Keratinocyte (primary cell): ENCODE data around the gene SDS. TPM values are rescaled to one million over a fixed set of nuclear protein-coding genes. Genes with fewer than 3 reads are reported as not detected.

ENCODE experiments used
- DNase-seq: peaks from one replicate; pipeline ENCODE4 v3.0.0-alpha.2; 2011; ENCODE audit warnings: low read depth, missing footprints, low spot score
- FAIRE-seq: peaks from 2 replicates; lab custom pipeline; 2011; peaks lifted over from hg19 to GRCh38; lab: Jason Lieb, UNC
- H2AFZ ChIP-seq: 2 replicates; pipeline ENCODE4 v1.6.0; 2012; ENCODE audit warnings: low read length, control low read depth, inconsistent platforms; ENCODE audit not compliant: control insufficient read depth
- H3K27ac ChIP-seq: 2 replicates; pipeline ENCODE4 v1.5.1; 2011; ENCODE audit warnings: low read length; ENCODE audit not compliant: control insufficient read depth, insufficient read depth
- H3K27me3 ChIP-seq: 3 replicates; pipeline ENCODE4 v1.6.0; 2011; ENCODE audit warnings: low read length; ENCODE audit not compliant: control insufficient read depth, insufficient read depth; ENCODE audit errors: extremely low read depth
- H3K36me3 ChIP-seq, 2 experiments: 2 replicates in 1 of 2; 3 replicates in 1 of 2; pipeline ENCODE4 v1.5.1; 2011; ENCODE audit warnings: low read length in 2 of 2, mild to moderate bottlenecking in 1 of 2; ENCODE audit not compliant: control insufficient read depth in 2 of 2, insufficient read depth in 2 of 2; ENCODE audit errors: extremely low read depth in 1 of 2
- H3K4me1 ChIP-seq: 3 replicates; pipeline ENCODE4 v1.5.1; 2011; ENCODE audit warnings: low read length; ENCODE audit not compliant: control insufficient read depth, insufficient read depth; ENCODE audit errors: extremely low read depth
- H3K4me2 ChIP-seq: 3 replicates; pipeline ENCODE4 v1.6.0; 2011; ENCODE audit warnings: low read depth, low read length; ENCODE audit not compliant: control insufficient read depth, insufficient read depth; ENCODE audit errors: extremely low read depth
- H3K4me3 ChIP-seq, 3 experiments: fragments of 200-600 bp in 1 of 3; sonication (generic) in 1 of 3; 2 replicates in 2 of 3; 3 replicates in 1 of 3; pipeline ENCODE4 v1.5.1; 2011 to 2016; ENCODE audit warnings: low read length in 3 of 3, mild to moderate bottlenecking in 3 of 3, control low read depth in 2 of 3, inconsistent platforms in 1 of 3, low read depth in 1 of 3, mixed read lengths in 1 of 3, mixed run types in 1 of 3, moderate library complexity in 1 of 3; ENCODE audit not compliant: control insufficient read depth in 2 of 3, insufficient read depth in 2 of 3; ENCODE audit errors: extremely low read depth in 1 of 3
- H3K79me2 ChIP-seq: 2 replicates; pipeline ENCODE4 v1.6.0; 2012; ENCODE audit warnings: low read length; ENCODE audit not compliant: control insufficient read depth, insufficient read depth
- H3K9ac ChIP-seq: 3 replicates; pipeline ENCODE4 v1.6.0; 2011; ENCODE audit warnings: low read length; ENCODE audit not compliant: control insufficient read depth, insufficient read depth; ENCODE audit errors: extremely low read depth
- H3K9me1 ChIP-seq: 3 replicates; pipeline ENCODE4 v1.6.0; 2011; ENCODE audit warnings: low read length; ENCODE audit not compliant: control insufficient read depth, insufficient read depth; ENCODE audit errors: extremely low read depth
- H3K9me3 ChIP-seq: 2 replicates; pipeline ENCODE4 v1.5.1; 2012; ENCODE audit warnings: low read depth, low read length; ENCODE audit not compliant: control insufficient read depth
- H4K20me1 ChIP-seq: 3 replicates; pipeline ENCODE4 v1.6.0; 2011; ENCODE audit warnings: low read length; ENCODE audit not compliant: control insufficient read depth, insufficient read depth; ENCODE audit errors: extremely low read depth
- EZH2 ChIP-seq: IDR thresholded peaks from one replicate; pipeline ENCODE4 v1.6.1; 2012; ENCODE audit warnings: inconsistent platforms, mild to moderate bottlenecking, low read length, moderate library complexity
- dilution Hi-C: fragments of 300-500 bp; cut with MboI; formaldehyde crosslinking; loops from one replicate; pipeline ENCODE4 v1.7.0; 2020; ENCODE audit warnings: low sequenced_read_pairs; ENCODE audit not compliant: extremely low pct_ligation_motif_present
- polyA plus RNA-seq, 5 experiments: library from polyadenylated mRNA; depleted of rRNA in 3 of 5; stranded (reverse) in 3 of 5; stranded (forward) in 1 of 5; unstranded in 1 of 5; fragments of >200 nt; gene quantifications; 1 replicate in 1 of 5; 2 replicates in 3 of 5; 3 replicates in 1 of 5; pipeline versions ENCODE4 v1.2.1 to v1.2.3, GENCODE V29; 2011 to 2012; ENCODE audit warnings: missing spikeins in 2 of 5, low read depth in 1 of 5, low replicate concordance in 1 of 5
- TF ChIP-seq, protein P1 (sequence below), 3 experiments: IDR thresholded peaks in 1 of 3; conservative IDR thresholded peaks in 1 of 3; optimal IDR thresholded peaks in 1 of 3; 2 replicates in 2 of 3; 3 replicates in 1 of 3; pipeline versions ENCODE3 to v1.5.1; 2011; ENCODE audit warnings: low read length in 3 of 3, mild to moderate bottlenecking in 3 of 3, moderate library complexity in 2 of 3, control low read depth in 1 of 3, inconsistent platforms in 1 of 3; ENCODE audit not compliant: insufficient read depth in 2 of 3; ENCODE audit errors: extremely low read depth in 1 of 3

The SDS gene
- polyA plus RNA-seq, 1 donor (not counting 4 experiments of a cell fraction or from before 2014, with no cell fraction given) = not detected

DNA sequence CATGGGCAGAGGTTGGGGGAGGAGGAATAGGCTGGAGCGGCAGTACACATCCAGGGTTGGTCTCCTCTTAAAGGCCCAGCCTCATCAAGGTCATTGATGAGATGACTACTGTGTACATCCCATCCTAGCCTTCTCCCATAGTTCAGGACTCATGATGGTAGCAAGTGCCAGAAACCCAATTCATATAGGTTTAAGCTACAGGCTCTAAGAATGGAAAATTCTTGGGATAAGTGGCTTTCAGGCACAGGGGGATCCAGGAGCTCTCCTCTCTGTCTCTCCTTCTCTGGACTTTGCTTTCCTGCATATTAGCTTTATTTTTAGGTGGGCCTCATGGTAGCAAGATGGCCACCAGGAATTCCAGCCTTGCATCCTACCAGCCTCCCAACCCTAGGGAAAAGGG lies 24.8 kb upstream of the SDS start:
- no peak overlapping the region for H3K9ac ChIP-seq
- FAIRE-seq = no peak
- H3K79me2 ChIP-seq = no peaks in the 10 kb centered on the region
- no peak for DNase-seq
- TF ChIP-seq, protein P1, sequence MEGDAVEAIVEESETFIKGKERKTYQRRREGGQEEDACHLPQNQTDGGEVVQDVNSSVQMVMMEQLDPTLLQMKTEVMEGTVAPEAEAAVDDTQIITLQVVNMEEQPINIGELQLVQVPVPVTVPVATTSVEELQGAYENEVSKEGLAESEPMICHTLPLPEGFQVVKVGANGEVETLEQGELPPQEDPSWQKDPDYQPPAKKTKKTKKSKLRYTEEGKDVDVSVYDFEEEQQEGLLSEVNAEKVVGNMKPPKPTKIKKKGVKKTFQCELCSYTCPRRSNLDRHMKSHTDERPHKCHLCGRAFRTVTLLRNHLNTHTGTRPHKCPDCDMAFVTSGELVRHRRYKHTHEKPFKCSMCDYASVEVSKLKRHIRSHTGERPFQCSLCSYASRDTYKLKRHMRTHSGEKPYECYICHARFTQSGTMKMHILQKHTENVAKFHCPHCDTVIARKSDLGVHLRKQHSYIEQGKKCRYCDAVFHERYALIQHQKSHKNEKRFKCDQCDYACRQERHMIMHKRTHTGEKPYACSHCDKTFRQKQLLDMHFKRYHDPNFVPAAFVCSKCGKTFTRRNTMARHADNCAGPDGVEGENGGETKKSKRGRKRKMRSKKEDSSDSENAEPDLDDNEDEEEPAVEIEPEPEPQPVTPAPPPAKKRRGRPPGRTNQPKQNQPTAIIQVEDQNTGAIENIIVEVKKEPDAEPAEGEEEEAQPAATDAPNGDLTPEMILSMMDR (optimal IDR thresholded peaks at IDR 0.05 in 1 of 3, IDR thresholded peaks at IDR 0.05 in 1 of 3, conservative IDR thresholded peaks at IDR 0.05 in 1 of 3; ENCODE audit: extremely low read depth in 1 of 3, insufficient read depth in 2 of 3, low read length in 3 of 3) = no peak
- no peak for TF ChIP-seq EZH2
- H3K27ac ChIP-seq = no peak overlapping the region
- no peak overlapping the region for H3K4me2 ChIP-seq
- no peaks in the 10 kb centered on the region for H3K9me1 ChIP-seq
- no peak overlapping the region for H3K4me3 ChIP-seq
- no peaks in the 10 kb centered on the region for H3K4me1 ChIP-seq
- dilution Hi-C loops = no loop called here
- no peaks in the 10 kb centered on the region for H3K36me3 ChIP-seq
- no peaks in the 10 kb centered on the region for H4K20me1 ChIP-seq
- no peak overlapping the region for H2AFZ ChIP-seq
- H3K27me3 ChIP-seq = no peaks in the 10 kb centered on the region
- no peaks in the 10 kb centered on the region for H3K9me3 ChIP-seq

DNA sequence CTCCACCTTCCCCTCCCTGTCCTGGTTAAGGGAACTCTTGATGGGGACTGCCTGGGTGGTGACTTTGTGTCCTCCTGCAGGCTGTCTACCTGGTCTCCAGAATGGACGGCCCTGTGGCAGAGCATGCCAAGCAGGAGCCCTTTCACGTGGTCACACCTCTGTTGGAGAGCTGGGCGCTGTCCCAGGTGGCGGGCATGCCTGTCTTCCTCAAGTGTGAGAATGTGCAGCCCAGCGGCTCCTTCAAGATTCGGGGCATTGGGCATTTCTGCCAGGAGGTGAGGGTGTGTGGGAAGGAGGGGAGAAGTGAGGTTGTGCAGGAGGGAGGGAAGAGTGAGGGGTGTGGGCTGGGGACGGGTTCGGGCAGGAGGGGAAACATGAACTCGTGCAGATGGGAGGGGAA lies 24.2 kb upstream of the SDS start:
- FAIRE-seq (no peak), DNase-seq (no peak)
- H3K9ac ChIP-seq = no peak overlapping the region
- TF ChIP-seq, protein P1 (optimal IDR thresholded peaks at IDR 0.05 in 1 of 3, IDR thresholded peaks at IDR 0.05 in 1 of 3, conservative IDR thresholded peaks at IDR 0.05 in 1 of 3; ENCODE audit: extremely low read depth in 1 of 3, insufficient read depth in 2 of 3, low read length in 3 of 3) = no peak
- no peak for TF ChIP-seq EZH2
- H3K4me2 ChIP-seq = no peak overlapping the region
- no peaks in the 10 kb centered on the region for H4K20me1 ChIP-seq
- dilution Hi-C loops = no loop called here
- no peak overlapping the region for H3K4me3 ChIP-seq
- H3K9me1 ChIP-seq = no peaks in the 10 kb centered on the region
- no peaks in the 10 kb centered on the region for H3K79me2 ChIP-seq
- no peaks in the 10 kb centered on the region for H3K36me3 ChIP-seq
- no peak overlapping the region for H3K27ac ChIP-seq
- H2AFZ ChIP-seq = no peak overlapping the region
- peaks cover under 1% of the 10 kb centered on the region for H3K4me1 ChIP-seq
- H3K9me3 ChIP-seq = no peaks in the 10 kb centered on the region
- H3K27me3 ChIP-seq = no peaks in the 10 kb centered on the region
